Stimulated activated CD4-positive, alpha-beta T cell treated with anti-CD3 and anti-CD28 coated beads, Interleukin-15, amount 100 ng/mL, for 48 hours (primary cell): ENCODE measurements around the gene DGKQ.
"Not testable (repeated sequence)": the region's sequence is repeated elsewhere in the genome, so short reads cannot be mapped to it uniquely, and the experiment has no call there.

ENCODE experiments used
- DNase-seq, 2 donors: peaks; one replicate each; pipeline ENCODE4 v3.0.0-alpha.2; 2020; ENCODE audit warnings: low read depth in 2 of 2

The DGKQ gene

DNA sequence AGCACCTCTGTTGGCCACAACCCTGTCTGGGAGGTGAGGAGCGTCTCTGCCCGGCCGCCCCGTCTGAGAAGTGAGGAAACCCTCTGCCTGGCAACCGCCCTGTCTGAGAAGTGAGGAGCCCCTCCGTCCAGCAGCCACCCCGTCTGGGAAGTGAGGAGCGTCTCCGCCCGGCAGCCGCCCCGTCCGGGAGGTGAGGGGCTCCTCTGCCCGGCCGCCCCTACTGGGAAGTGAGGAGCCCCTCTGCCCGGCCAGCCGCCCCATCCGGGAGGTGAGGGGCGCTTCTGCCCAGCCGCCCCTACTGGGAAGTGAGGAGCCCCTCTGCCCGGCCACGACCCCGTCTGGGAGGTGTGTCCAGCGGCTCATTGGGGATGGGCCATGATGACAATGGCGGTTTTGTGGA, 2.6 kb upstream of the DGKQ start:
- not testable (repeated sequence) for DNase-seq

DNA sequence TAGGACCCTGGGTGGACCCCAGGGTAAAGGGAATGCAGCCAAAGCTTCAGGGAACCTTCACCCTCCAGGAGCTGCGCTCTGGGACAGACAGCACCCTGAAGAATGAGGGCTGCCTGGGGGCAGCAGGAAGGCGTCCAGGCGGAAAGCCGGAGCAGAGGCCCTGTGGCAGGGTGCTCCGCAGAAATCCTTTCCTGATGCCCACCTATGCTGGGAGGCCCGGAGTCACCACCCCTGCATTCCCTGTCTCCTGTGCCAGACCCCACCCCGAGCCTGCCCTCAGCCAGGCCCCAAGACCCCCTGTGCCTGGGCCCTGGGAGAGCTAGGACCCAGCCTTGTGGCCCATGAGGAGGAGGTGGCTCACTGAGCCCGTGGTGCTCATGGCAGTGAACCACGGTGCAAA, 1.3 kb upstream of the DGKQ start:
- no peak for DNase-seq

DNA sequence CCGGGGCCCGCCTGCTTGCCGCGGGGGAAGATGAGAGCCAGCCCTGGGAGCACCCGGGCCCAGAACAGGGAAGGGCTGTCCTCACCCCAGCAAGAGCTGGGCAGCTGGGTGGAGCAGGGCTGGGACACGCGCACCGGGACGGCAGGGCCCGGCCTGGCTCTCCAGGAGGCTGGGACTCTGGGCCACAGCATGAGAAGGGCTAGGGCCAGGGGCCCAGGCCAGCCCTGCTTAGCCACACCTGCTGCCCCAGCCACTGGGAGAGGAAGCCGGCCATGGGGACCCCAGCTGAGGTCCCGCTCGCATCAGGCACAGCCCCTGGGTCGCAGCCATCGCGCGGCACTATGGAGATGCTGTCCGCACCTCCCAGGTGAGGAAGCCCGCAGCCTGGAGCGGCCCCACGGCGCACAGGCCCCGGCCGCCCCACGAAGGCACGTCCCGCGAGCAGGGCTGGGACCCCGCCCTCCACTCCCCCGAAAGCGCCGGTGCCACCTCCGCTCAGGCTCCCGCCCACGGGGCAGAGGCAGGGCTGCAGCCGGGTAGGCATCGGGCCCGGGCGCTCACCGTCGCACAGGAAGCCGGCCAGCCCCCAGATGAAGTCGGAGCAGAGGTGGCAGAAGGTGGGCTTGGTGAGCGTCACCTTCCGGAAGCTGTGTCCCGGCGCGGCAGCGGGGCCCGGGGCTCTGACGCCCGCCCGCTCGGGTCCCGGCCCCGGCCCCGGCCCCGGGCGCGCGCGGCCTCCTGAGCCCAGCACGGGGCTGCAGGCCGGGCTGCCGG, 531 bp downstream of the DGKQ start:
- DNase-seq = peak; percentile 16 to 35

- DNase-seq = no peak
Observed at GRCh38 chr4:971666-972500, 1.5 kb downstream of the DGKQ start.

DNA sequence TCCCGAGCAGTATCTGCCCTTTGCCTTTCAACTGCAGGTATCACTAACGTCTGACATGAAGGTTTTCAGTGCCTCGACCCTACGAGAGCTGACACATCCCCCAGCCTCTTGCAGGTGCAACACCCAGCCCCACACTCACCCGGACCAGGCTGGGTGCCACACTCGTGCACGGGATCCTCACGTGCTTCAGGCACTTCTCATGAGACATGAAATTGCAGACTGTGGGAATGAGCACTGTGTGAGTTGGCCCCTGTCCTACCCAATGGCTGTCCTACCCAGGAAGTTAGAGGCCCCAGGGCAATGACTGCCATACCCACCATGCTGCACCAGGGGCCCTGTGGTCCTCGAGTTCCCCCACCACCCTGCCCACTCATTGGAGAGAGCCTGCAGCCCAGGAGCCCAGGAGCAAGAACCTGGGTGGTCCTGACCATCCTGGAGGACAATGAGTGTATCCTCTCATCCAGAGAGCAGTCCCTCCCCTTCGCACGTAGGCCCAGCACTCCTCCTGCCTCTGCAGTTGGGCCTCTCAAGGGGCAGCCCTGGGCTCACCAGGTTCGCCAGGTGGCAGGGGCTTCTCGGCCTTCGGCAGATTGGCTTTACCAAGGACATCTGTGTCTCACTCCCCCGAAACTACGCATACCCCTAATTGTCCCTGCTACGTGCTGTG, 2.4 kb downstream of the DGKQ start:
- DNase-seq = no peak

- DNase-seq = no peak
Observed at GRCh38 chr4:970046-970745, 3.2 kb downstream of the DGKQ start.

DNA sequence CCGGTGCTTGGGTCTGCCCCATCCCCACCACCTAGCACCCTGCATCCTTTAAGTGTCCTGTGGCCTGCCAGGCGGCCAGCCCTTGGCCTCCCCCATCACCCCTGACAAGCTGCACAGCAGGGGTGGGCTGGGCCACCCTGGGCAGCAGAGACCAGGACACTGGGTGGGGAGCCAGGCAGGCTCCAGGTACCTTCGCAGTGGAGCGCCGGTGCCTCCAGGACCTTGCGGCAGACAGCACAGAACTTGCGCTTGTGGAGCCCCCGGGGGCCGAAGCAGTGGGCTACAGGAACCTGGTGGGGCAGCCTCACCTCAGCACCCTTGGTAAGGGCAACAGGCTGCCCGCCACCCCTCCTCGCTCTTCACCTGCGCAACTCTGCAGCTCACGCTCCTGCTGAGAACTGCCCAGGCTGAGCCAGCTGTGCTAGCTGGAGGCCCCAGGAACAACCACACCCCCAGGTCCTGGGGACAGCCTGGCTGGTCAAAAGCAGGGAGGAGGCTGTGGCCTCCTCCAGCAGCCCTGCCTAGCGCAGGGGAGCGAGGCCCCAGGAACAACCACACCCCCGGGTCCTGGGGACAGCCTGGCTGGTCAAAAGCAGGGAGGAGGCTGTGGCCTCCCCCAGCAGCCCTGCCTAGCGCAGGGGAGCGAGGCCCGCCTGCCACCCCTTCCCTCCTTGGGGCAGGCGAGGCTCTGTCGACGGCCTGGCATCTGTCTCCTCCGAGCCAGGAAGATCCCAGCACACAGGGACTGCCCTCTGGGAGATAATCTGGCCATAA, 4.6 kb downstream of the DGKQ start:
- DNase-seq = no peak

- no peak for DNase-seq
Observed at GRCh38 chr4:968221-968620, 5.1 kb downstream of the DGKQ start.

GRCh38 chr4:967113-968104, 6.0 kb downstream of the DGKQ start:
- no peak for DNase-seq

GRCh38 chr4:966266-967112, 6.9 kb downstream of the DGKQ start:
- DNase-seq = no peak

DNA sequence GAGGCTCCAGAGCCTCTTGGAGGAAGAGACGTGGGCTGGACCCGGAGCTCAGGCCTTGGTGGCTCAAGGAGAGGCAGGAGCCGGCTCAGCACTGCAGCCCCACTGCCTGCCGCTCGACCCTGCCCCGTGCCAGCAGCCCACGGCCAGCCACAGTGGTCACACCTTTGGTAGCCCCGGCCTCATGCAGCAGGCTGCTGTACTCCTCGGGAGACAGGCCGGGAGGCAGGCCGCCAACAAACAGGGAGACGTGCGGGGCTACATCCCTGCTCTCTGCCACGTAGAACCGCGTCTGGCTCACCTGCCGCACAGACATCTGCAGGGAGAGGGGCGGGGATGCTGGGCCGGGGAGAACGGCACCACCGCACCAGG, 7.6 kb downstream of the DGKQ start:
- no peak for DNase-seq

GRCh38 chr4:965048-965765, 8.2 kb downstream of the DGKQ start:
- no peak for DNase-seq

DNA sequence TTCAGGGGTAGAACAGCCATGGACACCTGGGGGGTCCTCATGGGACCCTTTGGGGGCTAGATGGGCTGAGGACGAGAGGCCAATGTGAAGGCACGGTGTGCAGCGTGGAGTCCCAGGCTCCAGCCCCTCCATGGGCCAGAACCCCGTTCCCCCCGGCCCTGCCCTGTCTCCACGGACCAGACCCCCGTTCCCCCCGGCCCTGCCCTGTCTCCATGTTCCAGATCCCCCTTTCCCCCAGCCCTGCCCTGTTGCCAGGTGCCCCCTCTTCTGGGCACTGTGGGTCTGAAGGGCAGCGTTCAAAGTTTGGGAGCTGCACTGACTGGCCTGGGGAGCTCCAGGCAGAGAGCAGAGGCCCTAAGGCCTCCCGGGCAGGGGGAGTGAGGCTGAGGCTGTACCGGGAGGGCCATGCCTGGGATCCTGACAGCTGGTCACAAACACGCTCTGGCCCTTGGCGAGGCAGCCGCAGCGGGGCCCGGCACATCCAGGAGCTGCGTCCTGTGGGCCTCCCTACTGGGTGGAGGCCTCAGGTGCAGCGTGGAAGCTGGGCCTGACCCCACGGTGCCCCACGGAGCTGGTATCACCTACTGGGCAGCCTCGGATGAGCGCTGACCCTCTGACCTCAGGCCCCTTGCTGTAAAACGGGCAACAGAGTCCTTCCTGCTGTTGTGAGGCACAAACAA, 8.9 kb downstream of the DGKQ start:
- no peak for DNase-seq

DNA sequence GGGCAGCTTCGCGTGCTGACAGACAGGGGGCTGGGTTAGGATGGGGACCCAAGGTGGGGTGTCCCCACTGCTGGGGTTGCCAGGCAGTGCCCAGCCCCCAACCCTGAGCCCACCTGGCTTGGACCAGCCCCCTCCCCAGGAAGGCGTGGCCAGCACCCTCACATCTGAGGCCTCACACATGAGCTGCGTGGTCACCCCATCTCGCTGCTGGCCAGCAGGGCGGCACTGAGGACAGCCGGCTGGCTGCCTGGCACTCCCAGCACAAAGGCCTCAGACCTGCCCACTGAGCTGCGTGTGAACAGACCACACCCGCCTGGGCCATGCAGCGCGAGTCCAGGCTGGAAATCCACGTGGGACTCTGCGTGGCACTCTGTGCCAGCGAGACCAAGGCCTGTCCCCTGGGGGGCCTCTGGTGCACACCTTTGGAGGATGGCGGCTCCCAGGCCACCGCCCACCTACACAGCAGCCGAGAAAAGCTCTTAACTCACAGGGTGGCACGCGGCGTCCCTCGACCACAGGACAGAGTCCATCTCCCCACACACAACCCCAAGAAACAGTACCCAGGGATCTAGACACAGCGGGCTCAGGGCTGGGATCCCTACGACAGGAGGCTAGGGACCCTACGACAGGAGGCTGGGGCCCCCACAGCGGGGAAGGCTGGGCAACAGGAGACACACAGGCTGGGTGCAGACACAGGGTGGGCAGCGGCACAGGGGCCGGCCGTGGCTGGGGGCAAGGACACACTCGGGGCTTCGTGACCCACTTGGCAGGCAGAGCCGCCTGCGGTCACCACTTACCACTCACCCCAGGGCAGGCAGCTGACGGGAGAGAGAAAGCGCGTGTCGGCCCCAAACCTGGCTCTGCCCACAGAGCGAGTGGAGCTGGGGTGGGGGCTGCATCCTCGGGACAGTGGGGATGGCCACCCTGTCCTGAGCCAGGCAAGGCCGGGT, 9.8 kb downstream of the DGKQ start:
- DNase-seq = no peak

DNA sequence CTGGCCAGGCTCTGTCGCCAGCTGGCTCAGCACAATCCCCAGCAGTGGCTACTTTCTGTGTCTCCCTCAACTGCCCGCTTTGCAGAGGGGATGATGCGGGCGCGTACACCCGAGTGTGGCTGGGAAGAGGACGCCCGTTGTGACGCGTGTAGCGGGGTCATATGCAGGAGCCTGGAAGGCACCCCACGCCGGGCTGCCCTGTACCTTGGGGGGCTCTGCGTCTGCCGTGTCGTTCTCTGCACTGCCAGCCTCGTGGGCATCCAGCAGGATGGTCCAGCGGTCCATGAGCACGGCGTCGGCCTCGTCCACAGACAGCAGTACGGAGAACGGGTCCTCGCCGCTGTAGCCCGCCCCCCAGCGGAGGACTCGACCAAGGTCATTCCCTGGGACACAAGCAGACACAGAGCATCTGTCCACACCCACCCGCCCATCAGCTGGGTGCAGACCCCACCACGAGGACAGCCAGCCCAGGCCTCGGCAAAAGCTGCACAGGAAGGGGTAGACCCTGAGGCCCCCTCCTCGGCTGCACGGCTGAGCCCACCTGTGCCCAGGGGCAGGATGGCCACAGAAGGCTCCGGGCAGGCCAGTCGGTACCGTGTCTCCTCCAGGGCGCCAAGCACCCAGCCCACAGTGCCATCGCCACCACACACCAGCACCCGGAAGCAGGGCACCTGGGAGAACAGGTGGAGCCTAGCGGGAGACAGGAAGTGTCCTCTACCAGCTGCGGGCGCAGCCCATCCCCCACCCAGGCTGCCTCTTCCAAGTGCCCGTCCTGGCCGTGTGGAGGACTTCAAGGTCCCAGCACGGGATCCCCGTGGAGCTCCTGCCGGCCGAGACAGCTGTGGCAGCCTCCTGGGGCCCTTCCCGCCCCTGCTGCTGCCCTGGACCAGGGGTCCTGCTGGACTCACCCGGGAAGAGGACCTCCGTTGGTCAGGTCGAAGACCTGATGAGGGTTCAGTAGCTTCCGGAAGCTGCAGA, 10.8 kb downstream of the DGKQ start:
- DNase-seq = no peak
